HG03060 (cell line): ENCODE results near the gene IGIP.
A peak's percentile ranks its signal among the peaks of the same experiment; 100 is the strongest.

ENCODE experiments used
- ATAC-seq: cut with Tn5 transposase; IDR thresholded peaks from one replicate; pipeline ENCODE4 v1.9.1; 2021; ENCODE audit warnings: low read depth, moderate number of reproducible peaks; ENCODE audit not compliant: unreplicated experiment

IGIP gene

GRCh38 chr5:140111011-140111858 is 14.5 kb upstream of the IGIP start:
- ATAC-seq: no peak

DNA sequence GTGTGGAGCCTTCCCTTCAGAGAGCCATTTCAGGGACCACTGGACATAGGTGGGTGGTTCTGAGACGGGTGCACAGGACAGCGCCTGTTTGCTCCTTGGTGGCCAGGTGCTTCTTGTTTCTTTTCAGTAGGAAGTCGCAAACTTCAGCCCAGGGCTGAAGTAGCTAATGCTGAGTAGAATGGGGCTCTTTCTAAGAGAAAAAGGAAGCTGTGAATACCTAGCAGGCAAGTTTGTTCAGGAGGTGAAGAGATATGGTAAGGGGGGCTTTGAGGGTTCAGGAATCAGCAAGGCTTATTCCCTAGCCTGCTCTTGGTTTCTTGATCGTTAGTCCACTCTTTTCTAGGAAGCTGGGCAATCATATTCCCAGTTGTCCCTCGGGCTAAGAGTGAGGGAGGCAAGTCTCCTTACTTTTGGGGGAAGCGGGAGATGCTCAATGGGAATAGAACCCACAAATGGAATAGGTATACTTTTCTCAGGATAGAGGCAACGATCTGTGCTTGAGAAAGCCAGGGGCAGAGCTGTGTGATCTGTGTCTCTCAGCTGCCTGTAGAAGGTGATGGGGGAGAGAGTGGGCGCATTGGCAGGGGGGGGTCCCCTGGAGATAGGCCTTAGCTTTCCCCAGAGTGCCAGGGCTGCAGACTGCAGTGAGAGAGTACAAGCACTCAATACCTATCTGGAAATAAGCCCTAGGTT is 13.7 kb upstream of the IGIP start:
- ATAC-seq: no peak

DNA sequence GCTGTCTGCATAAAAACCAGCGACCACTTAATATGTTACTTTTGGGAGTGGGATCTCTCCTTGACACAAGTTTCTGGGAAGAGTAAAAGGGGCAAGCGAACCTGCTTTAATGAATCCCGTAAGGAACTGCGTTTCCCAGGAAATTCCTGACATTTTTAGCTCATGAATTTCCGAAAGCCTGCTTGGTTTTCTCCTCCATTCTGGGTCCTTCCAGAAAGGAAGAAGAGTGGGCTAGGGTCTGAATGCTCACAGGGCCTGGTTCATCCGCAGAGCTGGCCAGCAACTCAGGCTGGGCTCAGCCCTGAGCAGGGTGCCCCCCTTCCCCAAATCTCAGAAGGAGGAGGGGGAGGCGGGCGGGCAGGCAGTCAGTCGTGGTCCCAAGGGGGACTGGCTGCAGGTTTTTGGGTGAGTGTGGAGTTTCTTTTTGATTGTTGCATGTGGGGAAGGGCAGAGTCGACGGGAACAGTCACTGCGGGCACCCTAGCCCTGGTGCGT is 13.0 kb upstream of the IGIP start:
- no peak for ATAC-seq

- peak; percentile 8 for ATAC-seq
These were observed 12.5 kb upstream of the IGIP start for GRCh38 chr5:140113180-140113698.

DNA sequence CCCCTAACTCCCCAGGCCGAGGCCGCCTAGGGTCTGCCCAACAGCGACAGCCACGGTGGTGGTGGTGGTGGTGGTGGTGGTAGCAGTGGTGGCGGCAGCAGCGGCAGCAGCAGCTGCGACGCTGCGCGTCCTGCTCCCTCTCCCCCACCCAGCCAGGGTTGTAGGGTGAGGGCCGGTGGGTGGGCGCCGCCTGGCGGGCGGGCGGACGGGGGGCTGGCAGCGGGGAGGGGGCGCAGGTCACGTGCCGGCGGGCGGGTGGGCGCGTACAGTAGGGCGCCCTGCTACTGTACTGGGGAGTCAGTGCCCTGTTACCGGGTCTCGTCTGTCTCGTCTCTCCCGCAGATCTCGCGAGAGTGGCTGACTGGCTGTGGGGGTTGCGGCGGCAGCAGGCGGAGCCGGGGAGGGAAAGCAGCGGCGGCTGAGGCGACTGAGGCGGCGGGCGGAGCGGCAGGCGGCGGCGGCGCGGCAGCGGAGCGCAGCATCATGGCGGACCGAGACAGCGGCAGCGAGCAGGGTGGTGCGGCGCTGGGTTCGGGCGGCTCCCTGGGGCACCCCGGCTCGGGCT is 12.0 kb upstream of the IGIP start, which contains the start of gene PURA:
PURA (plus strand) TSS at position 411 of the 565 bp plus-strand sequence; CDS start at position 484, 73 bp downstream.
- ATAC-seq: peak; percentile 70

- no peak for ATAC-seq
These were observed 11.2 kb upstream of the IGIP start for GRCh38 chr5:140114341-140115185.

DNA sequence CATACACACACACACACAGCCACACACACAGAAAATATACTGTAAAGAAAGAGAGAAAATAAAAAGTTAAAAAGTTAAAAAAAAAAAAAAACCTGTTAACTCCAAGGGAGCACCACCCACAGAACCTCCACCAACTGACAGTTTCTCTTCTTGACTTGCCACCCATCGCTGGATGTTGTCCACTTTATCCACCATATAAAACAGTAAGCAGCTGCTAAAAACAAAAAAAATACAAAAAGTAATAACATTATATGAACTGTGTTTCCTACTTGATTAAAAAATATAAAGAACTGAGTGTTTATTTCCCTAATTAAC is 10.6 kb upstream of the IGIP start:
- no peak for ATAC-seq

GRCh38 chr5:140116716-140117115 is 9.0 kb upstream of the IGIP start:
- ATAC-seq: no peak

- no peak for ATAC-seq
These were observed 8.2 kb upstream of the IGIP start for GRCh38 chr5:140117523-140117922.

- no peak for ATAC-seq
These were observed 7.3 kb upstream of the IGIP start for GRCh38 chr5:140118302-140118936.

DNA sequence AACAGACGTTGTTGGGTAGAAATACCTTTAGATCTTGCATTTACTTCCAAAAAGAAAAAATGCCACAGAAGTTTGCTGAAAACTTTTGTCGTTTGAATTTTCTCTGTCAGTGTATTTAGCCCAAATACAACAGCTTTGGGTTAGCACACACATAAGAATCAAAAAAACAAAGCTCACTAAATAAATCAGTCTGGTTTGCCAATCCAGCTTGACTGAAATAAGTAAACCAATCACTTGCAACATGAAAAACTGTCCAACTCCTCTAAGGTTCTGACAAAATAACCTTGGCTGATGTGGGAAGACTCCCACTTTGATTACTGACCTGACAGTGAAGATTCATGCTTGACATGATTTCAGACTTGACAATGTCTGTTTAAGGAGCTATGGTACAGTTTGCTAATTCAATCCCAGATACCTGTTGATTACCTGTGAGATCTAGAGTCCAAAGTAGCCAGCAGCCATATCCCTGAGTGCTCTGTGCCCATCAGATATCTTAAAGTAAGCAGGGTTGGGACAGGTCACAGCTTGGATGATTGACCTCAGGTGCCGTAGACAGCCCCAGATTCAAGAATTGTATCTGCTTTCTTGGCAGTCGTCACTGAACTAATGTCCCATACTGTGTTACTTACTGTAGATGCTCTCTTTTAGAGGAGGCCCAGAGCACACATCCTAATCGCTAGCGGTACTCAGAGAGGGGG is 727 bp downstream of the IGIP start:
- ATAC-seq: no peak

GRCh38 chr5:140128376-140128775 is 2.6 kb downstream of the IGIP start:
- ATAC-seq: no peak

DNA sequence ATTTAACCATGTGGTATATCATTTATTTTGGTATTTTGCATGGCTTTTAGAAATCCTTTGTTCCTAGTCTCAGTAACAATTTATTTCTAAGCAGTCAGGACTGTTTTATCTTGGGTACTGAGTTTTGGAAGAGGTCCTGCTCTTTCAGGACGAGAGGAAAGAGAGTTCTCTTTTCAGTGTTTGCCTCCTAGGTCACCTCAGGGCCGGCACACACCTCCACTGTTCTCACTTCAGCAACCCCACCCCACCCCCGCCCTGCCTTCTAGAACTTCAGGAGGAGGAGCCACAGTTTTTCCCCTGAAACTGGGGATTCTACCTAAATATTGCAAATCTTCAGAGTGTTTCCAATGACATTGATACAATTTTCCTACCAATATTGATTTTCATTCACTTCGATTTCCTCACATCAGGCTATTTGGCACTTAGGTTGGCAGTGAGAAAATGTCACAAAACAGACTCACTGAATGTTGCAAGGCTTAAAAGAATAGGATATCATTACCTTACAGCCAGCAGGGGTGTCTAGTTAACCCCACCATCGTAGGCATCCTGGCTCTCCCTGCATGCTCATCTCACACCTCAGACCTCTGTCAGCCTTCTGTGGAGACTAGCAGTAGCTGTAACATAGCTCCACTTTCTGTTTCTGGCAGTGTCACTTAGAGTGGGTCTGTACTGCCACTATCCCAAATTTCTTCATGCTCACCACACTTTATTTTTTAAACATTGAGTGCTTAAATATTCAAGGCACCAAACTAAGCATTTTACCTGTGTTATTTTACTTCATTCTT is 5.4 kb downstream of the IGIP start:
- no peak for ATAC-seq

DNA sequence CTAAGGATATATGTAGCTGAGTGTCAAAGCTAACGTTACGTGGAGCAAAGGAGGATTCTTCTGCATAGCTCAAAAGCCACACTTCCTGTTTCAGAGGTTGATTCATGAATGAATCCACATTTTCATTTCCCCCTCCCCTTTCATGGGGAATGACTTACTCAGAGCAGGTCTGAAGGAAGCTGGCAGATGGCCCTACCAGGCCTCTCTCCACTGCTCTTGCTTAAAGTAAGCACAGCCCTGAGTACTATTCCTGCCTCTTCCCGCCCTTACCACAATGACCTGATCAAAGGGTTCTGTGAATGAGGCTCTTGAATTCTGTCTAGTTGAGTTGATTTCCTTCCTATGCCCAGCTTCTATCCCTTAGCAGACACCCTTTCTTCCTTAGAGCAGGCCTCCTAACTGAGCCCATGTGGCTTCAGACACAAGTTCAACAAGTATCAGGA is 6.3 kb downstream of the IGIP start:
- no peak for ATAC-seq

DNA sequence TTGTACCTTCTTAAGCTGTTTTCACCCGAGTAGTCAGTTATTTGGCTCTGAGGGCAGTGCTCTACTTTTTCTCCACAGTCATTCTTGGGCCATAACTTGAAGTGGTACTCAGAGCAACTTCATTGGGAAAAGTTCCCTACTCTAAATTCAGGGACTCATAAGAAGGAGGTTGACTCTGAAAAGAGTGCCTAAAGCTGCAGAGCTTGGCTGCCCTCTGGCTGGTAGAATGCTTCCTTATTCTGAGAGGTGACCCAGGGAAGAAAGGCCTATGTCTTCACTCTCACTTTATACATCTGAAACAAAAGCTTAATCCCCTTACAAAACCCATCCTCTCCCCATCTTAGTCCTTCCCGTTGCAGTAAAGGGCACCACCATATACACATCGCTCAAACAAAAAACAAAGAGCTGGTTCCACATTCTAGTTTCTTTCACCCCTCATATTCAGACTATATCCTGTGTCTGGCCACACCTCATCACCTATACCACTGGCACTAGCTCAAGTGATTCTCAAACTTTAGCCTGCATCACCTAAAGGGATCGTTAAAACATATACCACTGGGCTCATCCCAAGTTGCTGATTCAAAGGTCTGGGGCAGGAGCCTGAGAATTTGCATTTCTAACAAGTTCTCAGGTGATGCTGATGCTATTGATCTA is 7.9 kb downstream of the IGIP start:
- no peak for ATAC-seq

GRCh38 chr5:140134277-140134935 is 8.7 kb downstream of the IGIP start:
- no peak for ATAC-seq

DNA sequence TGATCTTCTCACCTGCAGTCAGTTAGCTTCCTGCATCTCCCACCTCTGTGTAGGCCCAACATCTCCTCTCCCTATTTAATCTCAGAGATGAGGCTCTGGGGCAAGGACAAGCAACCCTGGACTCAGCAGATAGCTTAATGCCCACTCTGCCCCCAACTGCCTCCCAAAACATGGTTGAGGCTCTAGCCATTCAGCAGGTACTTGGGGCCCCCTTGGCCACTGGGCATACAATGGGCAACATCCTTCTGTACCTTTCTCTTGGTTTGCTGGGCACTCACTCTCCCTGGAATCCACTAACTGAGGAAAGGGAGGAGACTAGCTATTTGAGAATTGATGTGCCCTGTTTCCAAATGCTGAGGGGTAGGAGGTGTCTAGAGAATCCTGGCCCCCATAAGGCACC is 9.4 kb downstream of the IGIP start:
- no peak for ATAC-seq
